ENCODE data around the gene NUDT14. TPM values are rescaled to one million over a fixed set of nuclear protein-coding genes. Genes with fewer than 3 reads are reported as not detected.

Gene NUDT14
- total RNA-seq, 1 donor from 2014 or later: 18.2 TPM

DNA sequence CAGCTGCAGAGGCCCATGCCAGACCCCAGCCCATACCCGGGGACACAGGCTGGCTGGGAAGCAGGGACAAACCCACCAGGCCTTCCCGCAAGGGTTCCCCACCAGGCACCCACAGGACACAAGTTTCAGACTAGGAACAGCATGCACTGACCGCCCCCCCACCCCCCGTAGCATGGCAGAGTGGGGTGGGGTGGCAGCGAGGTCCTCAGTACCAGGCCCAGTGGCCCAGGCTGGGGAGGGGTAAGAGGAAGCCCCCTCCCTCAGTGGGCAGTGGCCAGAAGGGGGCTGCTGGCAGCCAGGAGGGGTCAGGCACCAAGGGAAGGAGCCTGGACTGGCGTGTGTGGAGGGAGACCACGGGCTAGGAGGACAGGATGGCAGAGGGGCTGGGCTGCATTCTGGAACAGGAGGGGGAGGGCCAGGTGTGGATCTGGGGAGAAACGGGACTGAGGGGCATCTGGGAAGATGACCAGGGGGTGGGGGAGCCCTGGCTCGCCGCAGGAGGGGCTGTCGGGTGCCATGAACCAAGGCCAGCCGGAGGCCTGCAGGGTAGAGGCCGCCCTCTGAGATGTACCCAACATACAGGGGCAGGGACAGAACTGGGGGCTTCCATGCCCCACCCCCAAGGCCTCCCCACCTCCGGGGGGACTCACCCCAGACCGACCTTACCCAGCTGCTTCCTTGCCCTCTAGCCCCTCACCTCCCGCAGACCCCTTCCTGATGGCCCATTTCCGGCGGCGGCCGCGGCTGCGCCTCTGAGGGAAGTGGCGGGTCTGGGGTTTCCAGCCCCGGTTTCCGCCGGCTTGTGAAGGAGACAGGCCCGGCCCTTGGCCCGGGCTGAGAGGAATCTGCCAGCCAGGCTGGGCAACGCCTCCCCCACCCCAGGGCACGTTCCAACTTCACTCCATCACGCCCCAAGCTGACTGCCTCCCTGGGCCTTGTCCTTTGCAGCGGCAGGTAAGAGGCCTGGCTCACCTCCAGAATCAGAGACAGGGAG is 6.9 kb downstream of the NUDT14 start:
- no peak for DNase-seq

DNA sequence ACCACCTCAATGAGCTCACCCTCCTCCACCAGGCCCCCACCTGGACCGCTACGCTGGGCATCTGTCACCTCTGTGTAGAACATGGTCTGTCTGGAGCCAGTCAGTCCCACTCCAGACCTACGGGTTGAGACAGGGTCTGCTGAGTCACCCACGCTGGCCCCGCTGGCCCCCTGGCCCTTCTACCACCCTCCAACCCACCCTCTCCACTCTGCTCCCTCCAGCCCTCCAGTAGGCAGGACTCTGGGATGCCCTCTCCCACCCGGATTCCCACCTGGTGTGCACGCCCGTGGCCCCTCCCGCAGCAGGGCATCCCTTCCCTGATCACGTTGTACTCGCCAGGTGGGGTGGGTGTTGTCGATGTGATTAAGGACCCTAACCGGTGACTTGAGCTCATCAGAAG is 8.0 kb downstream of the NUDT14 start:
- no peak for DNase-seq

GRCh38 chr14:105172476-105172875 is 8.6 kb downstream of the NUDT14 start:
- DNase-seq: no peak

- no peak for DNase-seq
Measured at GRCh38 chr14:105171004-105171673, 10.0 kb downstream of the NUDT14 start.

- no peak for DNase-seq
Measured at GRCh38 chr14:105169776-105170655, 11.1 kb downstream of the NUDT14 start.

DNA sequence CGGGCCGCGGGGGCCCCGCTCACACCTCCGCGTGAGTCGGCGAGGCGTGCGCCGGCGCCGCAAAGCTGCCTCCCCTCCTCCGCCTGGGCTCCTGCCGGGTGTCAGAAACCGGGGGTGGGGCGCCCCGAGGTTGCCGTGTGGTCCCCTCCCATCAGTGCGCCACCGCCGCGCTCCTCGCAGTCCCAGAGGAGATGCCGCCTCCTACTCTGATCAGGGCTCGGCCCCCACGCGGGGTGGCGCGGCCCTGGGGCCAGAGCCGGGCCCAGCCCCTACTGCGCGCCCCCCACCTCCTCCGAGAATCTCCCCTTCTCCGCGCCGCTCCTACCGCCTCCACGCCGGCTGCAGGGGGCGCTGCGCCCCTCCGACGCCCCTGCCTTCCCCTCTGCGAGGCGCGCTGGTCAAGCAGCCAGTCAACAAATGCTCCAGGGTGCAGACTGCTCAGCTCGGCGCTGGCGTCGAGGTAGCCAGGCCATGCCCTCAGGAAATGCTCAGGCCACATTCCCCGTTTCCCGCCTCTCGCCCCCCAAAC is 12.1 kb downstream of the NUDT14 start:
- DNase-seq: no peak

DNA sequence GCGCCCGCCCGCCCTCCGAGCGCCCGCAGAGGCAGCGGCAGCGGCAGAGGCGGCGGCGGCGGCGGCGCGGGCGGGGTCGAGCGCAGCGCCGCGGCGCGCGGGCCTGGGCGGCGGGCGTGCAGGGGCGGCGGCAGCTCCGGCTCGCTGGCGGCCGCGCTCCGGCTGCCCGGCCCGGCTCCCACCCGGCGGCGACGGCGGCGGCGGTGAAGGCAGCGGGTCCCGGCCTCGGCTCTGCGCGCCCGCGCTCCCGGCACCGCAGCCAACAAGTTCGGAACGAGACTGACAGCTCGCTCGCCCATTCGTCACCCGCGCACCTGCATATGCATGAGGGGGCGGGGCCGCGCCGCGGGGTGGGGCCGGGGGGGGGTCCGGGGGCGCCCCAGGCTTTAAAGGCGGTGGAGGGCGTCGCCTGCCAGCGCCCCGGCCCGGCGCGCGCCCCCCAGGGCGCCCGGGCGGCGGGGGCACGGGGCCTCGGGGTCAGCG is 12.6 kb downstream of the NUDT14 start, which contains the start of gene JAG2:
TSS of gene JAG2 (minus strand) at position 281 of the 483 bp plus-strand sequence. CDS start 356 bp downstream, outside the sequence.
- DNase-seq: peak; percentile 43

GRCh38 chr14:105168093-105168420 is 13.1 kb downstream of the NUDT14 start:
- DNase-seq: no peak

GRCh38 chr14:105167303-105168092 is 13.6 kb downstream of the NUDT14 start:
- no peak for DNase-seq

DNA sequence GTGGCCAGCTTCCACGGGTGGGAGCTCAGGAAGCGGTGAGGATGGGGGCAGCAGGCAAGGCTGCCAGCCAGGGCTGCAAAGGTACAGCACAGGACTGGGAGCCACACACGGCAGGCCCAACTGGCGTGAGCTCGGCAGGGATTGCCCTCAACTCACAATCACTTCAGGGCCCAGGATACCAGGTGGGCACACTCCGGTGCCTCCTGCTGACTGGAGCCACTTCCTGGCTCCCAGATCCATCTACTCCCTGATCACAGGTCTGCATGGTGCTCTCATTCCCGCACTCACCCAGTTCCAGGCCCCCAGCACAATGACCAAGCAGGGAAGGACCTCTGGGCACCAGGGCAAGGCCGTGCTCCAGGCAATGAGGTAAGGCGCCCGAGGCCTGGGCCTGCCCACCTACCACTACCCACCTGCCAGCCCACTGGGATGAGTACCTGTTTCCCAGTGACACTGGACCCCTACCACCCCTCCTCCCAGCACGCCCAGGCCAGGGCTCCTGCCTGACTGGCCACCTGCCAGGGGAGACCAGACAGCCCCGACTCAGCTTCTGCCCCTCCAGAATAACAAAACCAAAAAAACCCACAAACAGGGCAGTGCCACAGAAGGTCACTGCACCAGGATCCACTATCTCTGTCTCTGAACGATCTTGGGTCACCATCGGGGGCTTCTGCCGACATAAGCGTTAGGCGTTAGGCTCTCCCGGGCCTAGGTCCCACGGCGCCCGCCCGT is 14.4 kb downstream of the NUDT14 start:
- DNase-seq: no peak

DNA sequence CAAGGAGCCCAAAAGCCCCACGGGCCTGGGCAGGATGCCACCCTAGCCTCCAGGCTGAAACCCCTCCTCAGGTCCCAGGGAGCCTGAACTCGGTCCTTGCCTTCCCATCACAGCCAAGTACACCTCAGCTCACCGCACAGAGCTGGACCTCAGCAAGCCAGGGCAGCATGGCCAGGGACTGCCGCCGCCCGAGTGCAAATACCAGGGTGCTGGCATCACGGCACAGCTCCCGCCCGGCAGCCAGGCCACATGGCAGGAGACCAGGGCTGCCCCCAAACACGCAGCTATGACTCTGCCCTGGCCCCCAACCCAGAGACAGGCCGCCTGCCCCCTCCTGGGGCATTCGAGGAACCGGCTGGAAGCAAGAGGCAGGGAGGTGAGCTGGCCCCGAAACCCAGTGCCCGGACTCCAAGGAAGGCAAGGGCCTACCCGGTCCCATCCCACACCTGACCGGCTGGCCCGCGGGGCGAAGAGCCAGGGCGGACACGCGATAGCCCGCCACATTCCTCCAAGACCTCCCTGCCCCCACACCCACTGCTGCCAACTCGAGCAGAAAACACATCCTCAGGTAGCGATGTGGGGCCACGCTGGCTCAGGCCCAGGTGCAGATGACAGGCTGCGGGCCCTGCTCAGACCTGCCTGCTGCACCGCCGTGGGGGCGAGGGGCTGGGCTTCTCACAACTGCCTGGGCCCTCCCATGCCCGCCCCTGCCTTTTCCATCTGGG is 15.2 kb downstream of the NUDT14 start:
- no peak for DNase-seq

DNA sequence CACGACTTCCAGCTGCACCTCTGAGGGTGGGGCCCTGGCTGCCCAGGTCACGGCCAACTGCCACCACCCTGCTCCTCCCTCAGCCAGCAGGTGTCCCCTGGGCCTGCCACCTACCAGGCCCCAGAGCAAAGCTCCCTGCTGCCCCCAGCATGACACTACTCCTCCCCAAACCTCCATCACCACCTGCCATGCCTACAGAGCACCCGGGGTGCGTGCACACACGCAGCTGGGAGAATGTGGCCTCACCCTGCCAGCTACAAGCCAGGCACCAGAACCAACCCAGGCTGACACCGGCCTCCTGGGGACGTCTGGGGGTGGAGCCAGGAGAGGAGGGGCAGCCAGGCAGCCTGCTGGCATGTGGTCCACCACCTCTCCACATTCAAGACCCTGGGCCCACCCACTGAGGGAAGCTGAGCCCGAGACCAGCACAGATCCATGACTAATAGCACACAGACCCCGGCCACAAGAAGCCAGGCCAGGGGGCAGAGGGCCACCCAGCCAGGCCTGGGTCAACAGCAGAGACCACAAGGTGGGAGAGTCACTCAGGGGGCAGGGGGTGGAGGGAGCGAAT is 15.9 kb downstream of the NUDT14 start:
- no peak for DNase-seq

GRCh38 chr14:105163040-105163742 is 17.9 kb downstream of the NUDT14 start:
- no peak for DNase-seq

DNA sequence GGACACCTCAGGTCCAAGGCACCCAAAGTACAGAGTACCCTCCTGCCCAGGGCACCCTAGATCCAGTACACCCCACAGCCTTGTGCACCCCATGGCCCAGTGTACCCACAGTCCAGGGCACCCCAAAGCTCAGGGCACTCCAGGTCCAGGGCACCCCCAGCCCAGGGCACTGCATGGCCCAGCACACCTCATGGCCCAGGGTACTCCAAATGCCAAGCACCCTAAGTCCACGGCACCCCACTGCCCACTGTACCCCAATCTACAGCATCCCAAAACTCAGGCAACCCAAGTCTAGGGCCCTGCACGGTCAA is 18.5 kb downstream of the NUDT14 start:
- no peak for DNase-seq

DNA sequence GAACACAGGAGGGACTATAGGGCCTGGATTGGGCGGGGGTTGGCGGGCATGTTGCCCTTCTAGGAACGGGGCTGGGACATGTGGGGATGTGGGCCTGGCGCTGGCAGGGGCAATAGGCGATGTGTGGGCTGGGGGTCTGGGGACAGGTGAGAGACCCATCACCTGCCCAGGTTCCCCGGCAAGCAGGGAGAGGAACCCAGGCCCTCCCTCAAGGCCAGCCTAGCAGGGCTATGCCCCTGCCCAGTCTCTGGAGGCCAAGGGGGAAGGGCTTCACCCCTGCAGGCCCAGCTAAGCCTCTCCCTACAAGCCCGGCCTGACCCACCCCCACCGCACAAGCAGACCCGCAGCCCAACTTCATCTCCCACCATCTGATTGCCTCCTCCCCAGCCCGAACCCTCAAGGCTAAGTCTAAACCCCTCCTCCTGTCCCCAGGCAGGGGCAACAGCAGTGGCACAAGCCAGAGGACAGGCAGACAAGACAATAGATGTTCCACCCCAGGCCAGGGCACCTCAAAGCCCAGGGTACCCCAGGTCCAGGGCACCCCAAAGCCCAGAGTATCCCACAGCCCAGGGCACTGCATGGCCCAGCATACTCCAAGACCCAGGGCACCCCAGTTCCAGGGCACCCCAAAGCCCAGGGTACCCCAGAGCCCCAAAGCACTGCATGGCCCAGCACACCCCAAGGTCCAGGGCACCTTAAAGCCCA is 19.0 kb downstream of the NUDT14 start:
- no peak for DNase-seq

GRCh38 chr14:105161309-105161708 is 19.8 kb downstream of the NUDT14 start:
- no peak for DNase-seq

DNA sequence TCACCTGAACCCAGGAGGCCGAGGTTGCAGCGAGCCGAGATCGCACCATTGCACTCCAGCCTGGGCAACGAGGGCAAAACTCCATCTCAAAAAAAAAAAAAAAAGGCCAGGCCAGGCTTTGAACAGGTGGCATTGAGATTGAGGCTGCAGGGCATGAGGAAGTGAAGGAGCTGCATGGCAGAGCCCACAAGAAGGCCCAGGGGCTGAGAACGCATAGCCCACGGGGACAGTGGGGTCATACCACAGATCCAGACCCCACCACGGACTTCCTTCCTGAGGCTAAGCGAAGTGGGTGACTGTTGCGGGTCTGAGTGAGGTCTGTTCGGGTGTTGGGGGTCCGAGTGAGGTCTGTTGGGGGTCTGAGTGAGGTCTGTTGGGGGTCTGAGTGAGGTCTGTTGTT is 20.3 kb downstream of the NUDT14 start:
- no peak for DNase-seq

DNA sequence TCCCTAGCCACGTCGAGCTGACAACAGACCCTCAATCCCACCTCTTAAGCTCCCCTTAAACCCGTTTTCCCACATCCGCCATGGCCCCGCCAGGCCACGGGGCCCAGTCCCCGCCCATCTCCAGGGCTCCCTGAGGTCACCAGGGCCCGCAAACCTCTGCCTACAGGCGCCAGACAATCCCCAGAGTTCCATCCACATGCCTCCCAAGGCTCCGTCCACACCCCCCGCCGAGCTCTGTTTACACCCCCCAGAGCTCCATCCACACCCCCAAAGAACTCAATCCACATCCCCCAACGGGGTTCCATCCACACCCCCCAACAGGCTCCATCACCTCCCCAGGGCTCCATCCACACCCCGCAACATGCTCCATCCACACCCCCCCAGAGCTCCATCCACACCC is 21.8 kb downstream of the NUDT14 start:
- no peak for DNase-seq
